IPS-20b (cell line): Measurements from ENCODE around the gene MSANTD1.

Source experiments
- H3K27ac ChIP-seq: one replicate; pipeline ENCODE4 v1.5.1; 2013; ENCODE audit warnings: low read length
- H3K27me3 ChIP-seq: 2 replicates; pipeline ENCODE4 v1.6.1; 2013; ENCODE audit warnings: mild to moderate bottlenecking, low read length, inconsistent platforms; ENCODE audit not compliant: insufficient read depth
- H3K36me3 ChIP-seq: 2 replicates; pipeline ENCODE4 v1.6.1; 2013; ENCODE audit warnings: low read depth, mild to moderate bottlenecking, inconsistent platforms, low read length, moderate library complexity; ENCODE audit not compliant: insufficient read depth
- H3K4me1 ChIP-seq: 2 replicates; pipeline ENCODE4 v1.6.1; 2013; ENCODE audit warnings: mild to moderate bottlenecking, control low read depth, inconsistent platforms, low read length, moderate library complexity; ENCODE audit not compliant: insufficient read depth
- H3K4me3 ChIP-seq: 2 replicates; pipeline ENCODE4 v1.5.1; 2013; ENCODE audit warnings: mild to moderate bottlenecking, low read length, inconsistent platforms
- H3K9ac ChIP-seq: 2 replicates; pipeline ENCODE4 v1.6.1; 2013; ENCODE audit warnings: low read depth, mild to moderate bottlenecking, inconsistent platforms, low read length, moderate library complexity
- H3K9me3 ChIP-seq: 2 replicates; pipeline ENCODE4 v1.6.1; 2013; ENCODE audit warnings: mild to moderate bottlenecking, low read depth, low read length, inconsistent platforms; ENCODE audit not compliant: insufficient read depth

MSANTD1 gene

DNA sequence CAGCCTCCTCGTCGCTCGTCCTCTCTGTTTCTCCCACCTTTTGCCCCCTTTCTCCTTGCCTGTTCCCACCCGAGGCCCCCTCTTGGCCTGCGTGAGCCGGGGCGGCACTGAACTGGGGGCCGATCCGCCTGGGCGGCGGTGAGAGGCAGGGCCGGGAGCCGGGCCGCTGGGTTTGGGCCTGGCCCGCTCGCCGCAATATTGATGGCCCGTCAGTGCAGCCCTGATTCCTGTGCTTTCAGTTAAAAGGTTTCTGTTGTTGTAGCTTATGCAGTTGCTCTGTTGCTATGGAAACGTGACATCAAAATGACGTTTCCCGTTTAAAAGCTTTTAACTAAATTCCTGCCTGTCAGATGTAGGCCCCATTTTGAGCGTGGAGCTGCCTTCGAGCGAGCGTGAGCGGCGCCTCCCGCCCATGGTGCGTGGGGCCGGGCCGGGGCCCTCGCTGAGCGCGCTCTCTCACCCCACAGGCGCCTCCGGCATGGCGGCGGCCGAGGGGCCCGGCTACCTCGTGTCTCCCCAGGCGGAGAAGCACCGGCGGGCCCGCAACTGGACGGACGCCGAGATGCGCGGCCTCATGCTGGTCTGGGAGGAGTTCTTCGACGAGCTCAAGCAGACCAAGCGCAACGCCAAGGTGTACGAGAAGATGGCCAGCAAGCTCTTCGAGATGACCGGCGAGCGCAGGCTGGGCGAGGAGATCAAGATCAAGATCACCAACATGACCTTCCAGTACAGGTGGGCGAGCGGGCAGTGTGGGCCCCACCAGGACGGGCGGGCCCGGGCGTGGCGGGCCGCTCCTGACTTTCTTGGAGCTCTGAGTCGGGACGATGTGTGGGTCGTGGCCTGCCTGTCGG, at the start of gene MSANTD1:
TSS of gene MSANTD1 (plus strand) at position 349 of the 851 bp plus-strand sequence. CDS start at position 413, 64 bp downstream.
- no peaks in the 10 kb centered on the region for H3K9me3 ChIP-seq
- H3K36me3 ChIP-seq = no peaks in the 10 kb centered on the region
- H3K27ac ChIP-seq = no peak within 1 kb of the TSS
- H3K27me3 ChIP-seq = no peaks in the 10 kb centered on the region
- H3K4me1 ChIP-seq = no peaks in the 10 kb centered on the region
- no peak within 1 kb of the TSS for H3K4me3 ChIP-seq
- no peak within 1 kb of the TSS for H3K9ac ChIP-seq

DNA sequence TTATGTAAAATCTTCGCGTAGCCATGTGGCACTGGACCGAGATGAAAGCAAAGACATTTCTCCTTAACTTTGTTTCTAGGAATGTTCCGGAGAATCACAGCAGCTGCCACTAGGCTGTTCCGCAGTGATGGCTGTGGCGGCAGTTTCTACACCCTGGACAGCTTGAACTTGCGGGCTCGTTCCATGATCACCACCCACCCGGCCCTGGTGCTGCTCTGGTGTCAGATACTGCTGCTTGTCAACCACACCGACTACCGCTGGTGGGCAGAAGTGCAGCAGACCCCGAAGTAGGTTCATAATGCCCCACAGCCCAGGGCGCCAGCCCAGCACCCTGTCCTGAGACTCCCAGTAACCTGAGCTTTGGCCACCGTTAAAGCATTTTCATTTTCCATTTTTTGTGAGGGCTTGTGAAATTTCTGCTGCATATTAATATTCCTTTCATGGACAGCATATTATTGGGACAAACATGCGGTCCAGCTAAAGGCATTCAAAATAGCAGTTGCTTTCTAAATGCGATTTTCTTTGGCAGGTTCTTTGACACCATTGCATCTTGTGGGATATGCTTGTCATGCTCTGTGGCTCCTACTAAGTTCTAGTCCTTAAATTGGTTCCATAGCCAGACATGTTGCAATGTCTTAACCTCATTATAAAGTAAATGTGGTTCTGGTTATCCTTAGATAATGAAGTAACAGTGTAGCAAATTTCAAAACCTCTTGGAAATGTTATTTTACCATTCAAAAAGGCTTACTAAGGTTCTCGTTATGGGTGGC, 49.1 kb upstream of the MSANTD1 start:
- no peak overlapping the region for H3K4me3 ChIP-seq
- no peak overlapping the region for H3K9ac ChIP-seq
- H3K4me1 ChIP-seq = no peaks in the 10 kb centered on the region
- H3K27ac ChIP-seq = no peak overlapping the region
- H3K27me3 ChIP-seq = no peaks in the 10 kb centered on the region
- no peaks in the 10 kb centered on the region for H3K9me3 ChIP-seq
- peaks cover 63% of the 10 kb centered on the region for H3K36me3 ChIP-seq

DNA sequence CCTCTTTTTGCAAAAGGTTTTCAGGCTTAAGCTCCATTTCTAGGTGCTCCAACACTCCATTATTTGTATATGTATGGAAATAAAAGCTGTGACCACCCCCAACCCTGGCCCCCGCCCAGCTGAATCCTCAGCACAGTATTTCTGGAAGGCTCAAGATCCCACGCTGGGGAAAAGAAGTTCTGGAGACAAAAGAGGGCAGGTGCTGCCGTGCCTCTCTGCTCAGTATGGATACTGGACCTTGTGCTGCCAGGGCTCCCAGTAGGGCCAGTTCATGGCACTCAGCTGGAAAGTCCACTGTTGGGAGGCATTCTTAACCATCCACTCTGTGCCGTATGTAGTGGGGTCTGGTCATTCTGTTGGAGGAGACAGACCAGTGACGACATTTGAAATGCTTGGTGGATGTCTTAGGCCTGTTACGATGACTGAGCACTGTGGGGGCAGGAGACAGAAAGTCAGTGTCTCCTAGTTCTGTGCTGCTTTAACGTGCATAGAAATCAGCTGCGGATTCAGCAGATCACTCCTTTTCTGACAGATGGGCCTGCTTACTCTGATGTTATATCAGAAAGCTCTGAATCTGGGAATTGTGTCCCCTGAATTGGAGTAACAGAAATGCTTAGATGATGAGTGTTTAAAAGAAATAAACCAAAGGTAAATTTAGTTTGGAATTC, 48.4 kb upstream of the MSANTD1 start:
- peaks cover 57% of the 10 kb centered on the region for H3K36me3 ChIP-seq
- no peak overlapping the region for H3K27ac ChIP-seq
- H3K27me3 ChIP-seq = no peaks in the 10 kb centered on the region
- H3K9ac ChIP-seq = no peak overlapping the region
- no peak overlapping the region for H3K4me3 ChIP-seq
- H3K4me1 ChIP-seq = no peaks in the 10 kb centered on the region
- H3K9me3 ChIP-seq = no peaks in the 10 kb centered on the region

DNA sequence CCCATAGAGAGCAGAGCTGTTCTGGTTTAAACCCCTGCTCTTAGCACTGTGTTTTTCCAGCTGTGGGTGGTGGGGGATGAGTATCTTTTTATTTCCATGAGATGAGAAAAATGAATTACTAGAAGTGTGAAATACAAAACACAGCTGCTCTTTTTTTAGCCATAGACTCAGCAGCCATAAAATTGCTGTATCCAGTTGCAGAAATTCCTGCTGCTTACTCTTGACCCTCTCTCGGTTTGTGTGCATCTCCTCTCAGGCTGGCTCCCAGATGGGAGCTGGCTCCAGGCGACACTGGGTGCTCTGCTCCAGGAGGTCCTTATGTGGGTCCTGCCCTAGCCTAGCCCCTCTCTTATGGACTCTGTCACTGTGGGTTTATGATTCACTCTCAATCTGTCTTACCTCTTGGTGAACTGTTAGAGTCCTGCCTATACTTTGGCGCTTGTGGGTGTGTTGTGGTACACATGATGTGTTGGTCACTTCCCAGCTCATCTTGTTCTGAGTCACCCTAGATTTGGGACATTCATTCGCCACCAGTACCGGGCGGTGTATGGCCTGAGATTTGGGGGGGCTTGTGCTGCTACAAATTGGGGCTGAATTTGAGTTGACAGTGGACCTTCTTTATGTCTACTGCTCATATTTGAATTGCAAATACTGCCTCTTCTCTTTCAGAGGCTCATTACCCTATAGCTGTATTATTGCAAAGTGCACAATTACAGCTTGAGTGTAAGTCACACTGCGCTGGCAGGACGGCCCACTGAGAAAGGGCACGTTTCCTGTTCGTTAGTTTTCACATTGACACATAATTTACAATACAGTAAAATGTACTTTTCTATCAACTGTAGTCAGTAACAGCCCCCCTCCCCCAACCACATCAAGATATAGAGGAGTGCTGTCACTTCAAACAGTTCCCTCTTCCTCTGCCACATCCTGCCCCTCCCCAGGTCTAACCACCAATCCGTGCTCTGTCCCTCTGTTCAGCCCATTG, 46.9 kb upstream of the MSANTD1 start:
- H3K27me3 ChIP-seq = no peaks in the 10 kb centered on the region
- H3K9ac ChIP-seq = no peak overlapping the region
- H3K4me1 ChIP-seq = no peaks in the 10 kb centered on the region
- H3K27ac ChIP-seq = no peak overlapping the region
- H3K36me3 ChIP-seq = peaks cover 55% of the 10 kb centered on the region
- no peaks in the 10 kb centered on the region for H3K9me3 ChIP-seq
- H3K4me3 ChIP-seq = no peak overlapping the region

DNA sequence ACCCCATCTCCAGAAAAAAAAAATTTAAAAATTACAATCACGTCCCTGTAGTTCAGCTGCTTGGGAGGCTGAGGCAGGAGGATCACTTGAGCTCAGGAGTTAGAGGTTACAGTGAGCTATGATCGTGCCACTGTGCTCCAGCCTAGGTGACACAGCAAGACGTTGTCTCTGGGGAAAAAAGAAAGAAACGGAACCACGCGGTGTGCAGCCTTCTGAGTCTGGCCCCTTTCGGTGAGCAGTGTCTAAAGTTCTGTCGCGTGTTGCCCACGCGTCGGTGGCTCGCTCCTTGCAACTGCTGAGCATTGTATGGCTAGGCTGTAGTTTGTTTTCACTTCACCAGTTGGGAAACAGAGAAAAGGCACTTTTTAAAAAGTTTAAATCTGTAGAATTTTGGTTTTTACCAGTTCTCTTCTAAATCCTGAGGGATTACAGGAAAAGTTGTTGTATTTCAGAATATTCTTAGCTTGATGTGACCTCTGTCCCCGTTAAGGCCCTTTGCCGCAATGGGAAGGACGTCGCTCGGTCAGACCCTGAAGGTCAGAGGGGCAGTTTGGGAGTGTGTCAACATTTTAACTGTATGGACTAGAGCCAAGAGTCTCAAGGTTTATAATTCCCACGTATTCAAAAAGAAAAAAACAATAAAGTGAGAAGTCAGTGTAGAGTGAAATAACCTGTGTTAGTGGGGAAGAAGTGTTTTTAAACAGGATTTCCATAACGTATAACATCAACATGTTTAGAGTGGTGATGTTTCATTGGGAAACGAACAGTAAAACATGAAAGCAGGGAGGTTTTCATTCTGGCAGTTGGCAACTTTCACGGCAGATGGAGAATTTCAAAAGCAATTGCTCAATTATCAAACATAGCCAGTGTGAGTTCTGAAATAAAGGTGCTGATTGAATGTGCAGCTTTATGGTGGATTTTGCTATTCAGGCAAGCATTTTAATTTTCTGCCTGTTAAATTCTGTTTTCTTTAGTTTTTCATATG, 45.8 kb upstream of the MSANTD1 start:
- no peaks in the 10 kb centered on the region for H3K27me3 ChIP-seq
- no peaks in the 10 kb centered on the region for H3K9me3 ChIP-seq
- H3K4me1 ChIP-seq = no peaks in the 10 kb centered on the region
- H3K27ac ChIP-seq = no peak overlapping the region
- H3K36me3 ChIP-seq = peaks cover 58% of the 10 kb centered on the region
- H3K9ac ChIP-seq = no peak overlapping the region
- H3K4me3 ChIP-seq = no peak overlapping the region

DNA sequence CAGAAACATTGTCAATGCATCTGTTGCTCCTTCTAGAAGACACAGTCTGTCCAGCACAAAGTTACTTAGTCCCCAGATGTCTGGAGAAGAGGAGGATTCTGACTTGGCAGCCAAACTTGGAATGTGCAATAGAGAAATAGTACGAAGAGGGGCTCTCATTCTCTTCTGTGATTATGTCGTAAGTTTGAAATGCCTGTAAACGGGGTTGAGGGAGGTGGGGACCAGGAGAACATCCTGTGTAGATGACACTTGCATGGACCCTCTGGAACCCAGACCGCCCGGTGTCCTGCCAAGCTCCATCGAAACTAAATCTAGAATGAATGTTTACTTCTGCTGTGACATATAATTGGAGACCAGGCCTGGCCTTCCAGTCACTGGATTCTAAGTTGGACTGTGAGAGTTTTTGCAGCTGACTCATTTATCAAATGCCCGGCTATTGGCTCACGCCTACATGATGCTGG, 45.0 kb upstream of the MSANTD1 start:
- H3K9me3 ChIP-seq = no peaks in the 10 kb centered on the region
- no peaks in the 10 kb centered on the region for H3K4me1 ChIP-seq
- H3K9ac ChIP-seq = no peak overlapping the region
- H3K27me3 ChIP-seq = no peaks in the 10 kb centered on the region
- peaks cover 67% of the 10 kb centered on the region for H3K36me3 ChIP-seq
- no peak overlapping the region for H3K4me3 ChIP-seq
- no peak overlapping the region for H3K27ac ChIP-seq

DNA sequence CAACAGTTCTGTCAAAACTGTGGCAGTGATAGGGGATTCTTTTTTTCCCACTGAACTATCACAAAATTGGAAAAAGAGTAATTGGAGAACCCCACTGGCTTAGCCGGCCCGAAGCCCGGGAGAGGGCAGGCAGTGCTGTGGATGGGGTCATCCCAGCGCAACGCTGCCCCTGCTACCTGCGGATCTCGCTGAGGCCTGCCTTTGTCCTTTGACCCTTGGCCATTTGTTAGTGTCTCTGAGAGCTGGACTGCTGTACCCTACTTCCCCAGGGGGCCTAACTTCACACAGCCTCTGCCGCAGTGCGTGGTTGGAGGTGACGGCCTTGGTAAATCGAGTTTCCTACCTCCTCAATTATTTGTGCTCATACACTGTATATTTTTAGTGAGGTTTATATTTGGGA, 43.0 kb upstream of the MSANTD1 start:
- no peak overlapping the region for H3K4me3 ChIP-seq
- H3K27ac ChIP-seq = no peak overlapping the region
- no peaks in the 10 kb centered on the region for H3K4me1 ChIP-seq
- no peaks in the 10 kb centered on the region for H3K9me3 ChIP-seq
- peaks cover 67% of the 10 kb centered on the region for H3K36me3 ChIP-seq
- H3K9ac ChIP-seq = no peak overlapping the region
- H3K27me3 ChIP-seq = no peaks in the 10 kb centered on the region

DNA sequence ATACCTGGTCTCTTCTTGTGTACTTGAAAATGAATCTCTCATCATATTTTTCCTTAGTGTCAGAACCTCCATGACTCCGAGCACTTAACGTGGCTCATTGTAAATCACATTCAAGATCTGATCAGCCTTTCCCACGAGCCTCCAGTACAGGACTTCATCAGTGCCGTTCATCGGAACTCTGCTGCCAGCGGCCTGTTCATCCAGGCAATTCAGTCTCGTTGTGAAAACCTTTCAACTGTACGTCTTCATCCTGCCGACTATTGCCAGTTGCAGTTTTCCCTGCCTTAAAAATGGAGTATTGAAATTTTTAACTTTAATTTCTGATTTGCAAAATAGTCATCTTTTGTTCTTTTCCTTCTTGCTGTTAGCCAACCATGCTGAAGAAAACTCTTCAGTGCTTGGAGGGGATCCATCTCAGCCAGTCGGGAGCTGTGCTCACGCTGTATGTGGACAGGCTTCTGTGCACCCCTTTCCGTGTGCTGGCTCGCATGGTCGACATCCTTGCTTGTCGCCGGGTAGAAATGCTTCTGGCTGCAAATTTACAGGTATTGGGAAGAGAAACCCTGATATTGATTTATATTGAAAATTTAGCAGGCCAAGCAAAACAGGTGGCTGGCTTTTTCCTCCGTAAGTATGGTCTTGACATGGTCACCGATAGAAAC, 42.4 kb upstream of the MSANTD1 start:
- Histone ChIP-seq H3K36me3 (peaks cover 71% of the 10 kb centered on the region), H3K4me1 (no peaks in the 10 kb centered on the region)

DNA sequence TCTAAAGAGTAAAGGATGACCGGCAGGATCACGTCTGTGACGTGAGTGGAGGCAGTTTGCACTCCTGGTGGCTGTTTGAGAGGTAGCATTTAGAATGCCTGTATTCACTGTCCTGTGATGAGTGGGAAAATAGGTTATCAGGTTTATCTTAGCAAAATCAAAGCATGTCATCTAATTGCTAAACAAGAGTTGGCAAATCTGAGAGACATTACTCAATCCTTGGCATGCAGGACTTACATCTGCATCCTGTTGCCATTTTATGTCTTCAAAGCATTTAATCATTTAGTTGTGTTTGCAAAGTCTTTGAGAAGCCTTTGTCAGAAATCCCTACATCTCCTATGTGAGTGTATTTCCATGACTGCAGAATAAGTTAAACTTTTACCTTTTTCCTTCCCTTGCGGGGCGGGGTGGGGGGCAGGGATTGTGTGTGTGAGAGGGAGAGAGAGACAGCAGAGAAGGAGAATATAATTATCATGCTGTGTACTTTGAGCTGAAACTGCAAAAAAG, 41.4 kb upstream of the MSANTD1 start:
- no peak overlapping the region for H3K4me3 ChIP-seq
- H3K9me3 ChIP-seq = no peaks in the 10 kb centered on the region
- H3K36me3 ChIP-seq = peaks cover 80% of the 10 kb centered on the region

More for the DNA sequence above, 42.4 kb upstream of the MSANTD1 start:
- no peak overlapping the region for H3K9ac ChIP-seq
- H3K27me3 ChIP-seq = no peaks in the 10 kb centered on the region
- H3K27ac ChIP-seq = no peak overlapping the region
- no peak overlapping the region for H3K4me3 ChIP-seq
- no peaks in the 10 kb centered on the region for H3K9me3 ChIP-seq

More for the DNA sequence above, 41.4 kb upstream of the MSANTD1 start:
- Histone ChIP-seq H3K9ac (no peak overlapping the region), H3K27me3 (no peaks in the 10 kb centered on the region), H3K4me1 (no peaks in the 10 kb centered on the region), H3K27ac (no peak overlapping the region)
